IMR-90 (cell line): Measurements from ENCODE around the gene RSU1. TPM values are rescaled to one million over a fixed set of nuclear protein-coding genes. Genes with fewer than 3 reads are reported as not detected.

ENCODE experiments used
- ATAC-seq: fragments of 200-7000 bp; cut with Tn5 transposase; 2 replicates; pipeline ENCODE4 v1.9.1; 2020; ENCODE audit warnings: low read depth, mild to moderate bottlenecking, moderate library complexity
- BruUV-seq: library from RNA; stranded (reverse); fragments of 400-500 nt; replicated peaks from 2 replicates; lab custom pipeline; 2021; lab: Mats Ljungman, UMichigan
- CTCF ChIA-PET: fragments of 300-600 bp; formaldehyde crosslinking; extraction: SDS; loops from one replicate; lab custom pipeline; 2021; ENCODE audit warnings: antibody characterized with exemption; lab: Yijun Ruan, JAX
- POLR2A ChIA-PET: fragments of 300-600 bp; sonication (Branson Sonifier 250); formaldehyde crosslinking; loops from one replicate; lab custom pipeline; 2022; ENCODE audit warnings: antibody characterized with exemption; ENCODE audit not compliant: unreplicated experiment; lab: Charles Lee
- DNase-seq: peaks from one replicate; pipeline ENCODE4 v3.0.0; 2013
- H2AFZ ChIP-seq: replicated peaks from 2 replicates; pipeline ENCODE3; 2013; ENCODE audit warnings: low read length, mild to moderate bottlenecking; ENCODE audit not compliant: poor library complexity
- H2AK5ac ChIP-seq: 2 replicates; pipeline ENCODE4 v1.6.1; 2013; ENCODE audit warnings: low read depth, low read length, inconsistent platforms
- H2AK9ac ChIP-seq: replicated peaks from 2 replicates; pipeline ENCODE3; 2013; ENCODE audit warnings: mild to moderate bottlenecking, low read depth, low read length, moderate library complexity; ENCODE audit not compliant: poor library complexity
- H2BK120ac ChIP-seq: 2 replicates; pipeline ENCODE4 v1.6.1; 2013; ENCODE audit warnings: low read depth, low read length, inconsistent platforms
- H2BK15ac ChIP-seq: 3 replicates; pipeline ENCODE4 v1.6.1; 2013; ENCODE audit warnings: low read depth, low read length, inconsistent platforms
- H2BK20ac ChIP-seq: 2 replicates; pipeline ENCODE4 v1.6.1; 2013; ENCODE audit warnings: low read depth, mild to moderate bottlenecking, inconsistent platforms, low read length, moderate library complexity
- H2BK5ac ChIP-seq: 2 replicates; pipeline ENCODE4 v1.6.1; 2013; ENCODE audit warnings: mild to moderate bottlenecking, low read depth, low read length, inconsistent platforms; ENCODE audit not compliant: poor library complexity, severe bottlenecking
- H3K14ac ChIP-seq: replicated peaks from 2 replicates; pipeline ENCODE4 v1.6.1; 2013; ENCODE audit warnings: low read depth, low read length, inconsistent platforms
- H3K18ac ChIP-seq: 2 replicates; pipeline ENCODE4 v1.6.1; 2013; ENCODE audit warnings: low read depth, low read length, control low read depth
- H3K23ac ChIP-seq: 2 replicates; pipeline ENCODE4 v1.6.1; 2013; ENCODE audit warnings: low read depth, low read length, inconsistent platforms
- H3K27ac ChIP-seq: 2 replicates; pipeline ENCODE4 v1.5.1; 2013; ENCODE audit warnings: mild to moderate bottlenecking, control low read depth, low read length; ENCODE audit not compliant: insufficient read depth
- H3K27me3 ChIP-seq: 2 replicates; pipeline ENCODE4 v1.6.1; 2013; ENCODE audit warnings: low read length; ENCODE audit not compliant: control insufficient read depth, insufficient read depth
- H3K36me3 ChIP-seq: 2 replicates; pipeline ENCODE4 v1.6.1; 2013; ENCODE audit warnings: low read length, mixed read lengths; ENCODE audit not compliant: control insufficient read depth, insufficient read depth
- H3K4ac ChIP-seq: 2 replicates; pipeline ENCODE4 v1.6.1; 2013; ENCODE audit warnings: low read depth, low read length, inconsistent platforms
- H3K4me1 ChIP-seq: 2 replicates; pipeline ENCODE4 v1.6.1; 2013; ENCODE audit warnings: low read length, mixed read lengths; ENCODE audit not compliant: control insufficient read depth, insufficient read depth
- H3K4me2 ChIP-seq: 2 replicates; pipeline ENCODE4 v1.6.1; 2013; ENCODE audit warnings: low read depth, mild to moderate bottlenecking, control low read depth, low read length, moderate library complexity
- H3K4me3 ChIP-seq: 2 replicates; pipeline ENCODE4 v1.5.1; 2013; ENCODE audit warnings: low read depth, mild to moderate bottlenecking, control low read depth, low read length, moderate library complexity; ENCODE audit not compliant: insufficient read depth
- H3K56ac ChIP-seq: 2 replicates; pipeline ENCODE4 v1.6.1; 2013; ENCODE audit warnings: low read length, inconsistent platforms; ENCODE audit not compliant: insufficient read depth; ENCODE audit errors: extremely low read depth
- H3K79me1 ChIP-seq, 2 experiments: 2 replicates each; pipeline ENCODE4 v1.6.1; 2013; ENCODE audit warnings: low read length in 2 of 2, inconsistent platforms in 1 of 2, low read depth in 1 of 2
- H3K9ac ChIP-seq: 2 replicates; pipeline ENCODE4 v1.6.1; 2013; ENCODE audit warnings: low read depth, low read length, control low read depth
- H3K9me1 ChIP-seq: 2 replicates; pipeline ENCODE4 v1.6.1; 2013; ENCODE audit warnings: low read length, inconsistent platforms; ENCODE audit not compliant: insufficient read depth
- H3K9me3 ChIP-seq: 2 replicates; pipeline ENCODE4 v1.6.1; 2013; ENCODE audit warnings: low read length; ENCODE audit not compliant: control insufficient read depth, insufficient read depth
- H4K20me1 ChIP-seq: 2 replicates; pipeline ENCODE4 v1.6.1; 2013; ENCODE audit warnings: low read length, inconsistent platforms; ENCODE audit not compliant: insufficient read depth
- H4K5ac ChIP-seq: 2 replicates; pipeline ENCODE4 v1.6.1; 2013; ENCODE audit warnings: mild to moderate bottlenecking, low read depth, low read length, control low read depth
- H4K8ac ChIP-seq, 2 experiments: 2 replicates each; pipeline ENCODE4 v1.6.1; 2013; ENCODE audit warnings: low read depth in 2 of 2, low read length in 2 of 2, control low read depth in 1 of 2, inconsistent platforms in 1 of 2
- H4K91ac ChIP-seq: 2 replicates; pipeline ENCODE4 v1.6.1; 2013; ENCODE audit warnings: low read depth, low read length, inconsistent platforms; ENCODE audit not compliant: insufficient read depth
- CEBPB ChIP-seq: IDR thresholded peaks from 2 replicates; pipeline ENCODE4 v1.6.1; 2012; ENCODE audit warnings: low read depth, low read length, improper control_type of control experiment
- CHD1 ChIP-seq: IDR thresholded peaks from 2 replicates; pipeline ENCODE4 v1.6.1; 2012; ENCODE audit warnings: low read depth, low read length, improper control_type of control experiment
- CTCF ChIP-seq: conservative IDR thresholded peaks from 2 replicates; pipeline ENCODE4 v1.5.1; 2012; ENCODE audit warnings: mild to moderate bottlenecking, low read depth, low read length, improper control_type of control experiment
- ELK1 ChIP-seq: fragments of 150-350 bp; IDR thresholded peaks from 2 replicates; pipeline ENCODE4 v1.6.1; 2016; ENCODE audit warnings: low read depth, mild to moderate bottlenecking, low read length, moderate library complexity, borderline replicate concordance
- FOS ChIP-seq: fragments of 150-350 bp; IDR thresholded peaks from 2 replicates; pipeline ENCODE4 v1.6.1; 2016; ENCODE audit warnings: low read depth, low read length
- MAFK ChIP-seq: IDR thresholded peaks from 2 replicates; pipeline ENCODE4 v1.6.1; 2012; ENCODE audit warnings: low read depth, low read length, improper control_type of control experiment
- MAZ ChIP-seq: IDR thresholded peaks from 2 replicates; pipeline ENCODE4 v1.6.1; 2012; ENCODE audit warnings: low read depth, mild to moderate bottlenecking, low read length, improper control_type of control experiment, moderate library complexity, borderline replicate concordance
- MXI1 ChIP-seq: IDR thresholded peaks from 2 replicates; pipeline ENCODE4 v1.6.1; 2012; ENCODE audit warnings: low read depth, mild to moderate bottlenecking, low read length, moderate library complexity, borderline replicate concordance
- POLR2A ChIP-seq: IDR thresholded peaks from 2 replicates; pipeline ENCODE4 v1.6.1; 2012; ENCODE audit warnings: mild to moderate bottlenecking, low read depth, low read length
- RFX5 ChIP-seq: IDR thresholded peaks from 2 replicates; pipeline ENCODE4 v1.8.0; 2012; ENCODE audit warnings: low read depth, mild to moderate bottlenecking, low read length, moderate library complexity
- SMC3 ChIP-seq: fragments of 150-350 bp; IDR thresholded peaks from 2 replicates; pipeline ENCODE4 v1.6.1; 2016; ENCODE audit warnings: low read depth, mild to moderate bottlenecking, antibody characterized with exemption, low read length, moderate library complexity
- WGBS, 2 experiments: methylation state at CpG; one replicate each; pipeline versions ENCODE4 v1.1.5 to v1.1.7; 2013; ENCODE audit warnings: missing lambda C conversion rate in 2 of 2; ENCODE audit not compliant: insufficient read length in 1 of 2; ENCODE audit errors: extremely low coverage in 2 of 2; 5-methylcytosine and 5-hydroxymethylcytosine counted together
- dilution Hi-C: fragments of 300-500 bp; cut with HindIII; formaldehyde crosslinking; loops from one replicate; pipeline ENCODE4 v1.14.3; 2018; ENCODE audit warnings: low sequenced_read_pairs; ENCODE audit not compliant: unreplicated experiment
- in situ Hi-C: fragments of 300-500 bp; cut with MboI; formaldehyde crosslinking; loops from 3 replicates; pipeline ENCODE4 v1.14.3; 2019; ENCODE audit warnings: low sequenced_read_pairs, inconsistent platforms, mixed read lengths
- intact Hi-C: fragments of 100-400 bp; cut with micrococcal nuclease; formaldehyde crosslinking; loops from 2 replicates; pipeline ENCODE4 v1.10.0; 2022
- polyA plus RNA-seq, 3 experiments: library from polyadenylated mRNA; depleted of rRNA; stranded (reverse); fragments of >200 nt; gene quantifications; 2 replicates each; pipeline ENCODE4 v1.2.3, GENCODE V29; 2012; ENCODE audit warnings: low replicate concordance in 1 of 3
- total RNA-seq: library from RNA; depleted of rRNA; stranded (reverse); fragments of >200 nt; gene quantifications from 2 replicates; pipeline ENCODE4 v1.2.3, GENCODE V29; 2012

RSU1 gene
- total and polyA plus RNA-seq, 2 of the 4 experiments (the other 2 are of a cell fraction): 134 to 148 TPM

GRCh38 chr10:16699435-16700057, 117.7 kb downstream of the RSU1 start:
- ChIA-PET POLR2A (no interaction called here), CTCF (no interaction called here)
- no peaks in the 10 kb centered on the region for H3K4me1 ChIP-seq
- H3K18ac ChIP-seq: no peak overlapping the region
- H3K4ac ChIP-seq: no peak overlapping the region
- H2AK9ac ChIP-seq: no peak overlapping the region
- no peak overlapping the region for H3K23ac ChIP-seq
- H3K27ac ChIP-seq: no peak overlapping the region
- no peak overlapping the region for H3K56ac ChIP-seq
- no peak overlapping the region for H2BK5ac ChIP-seq
- no peak overlapping the region for H4K91ac ChIP-seq
- ATAC-seq (no peak), DNase-seq (no peak)
- H3K9me3 ChIP-seq: no peaks in the 10 kb centered on the region; the same call in 1 of the 2 replicates
- H4K8ac ChIP-seq: no peak overlapping the region
- no peak overlapping the region for H2BK15ac ChIP-seq
- whole genome bisulfite sequencing, 2 experiments: 84% methylated on average over 5 of the region's 17 CpGs; no CpG with 5 or more reads in 1 of the 2 experiments
- H2BK120ac ChIP-seq: no peak overlapping the region
- H3K14ac ChIP-seq: no peak overlapping the region
- no peak overlapping the region for H3K9ac ChIP-seq
- H3K9me1 ChIP-seq: peaks cover 3% of the 10 kb centered on the region; the same call in 1 of the 2 replicates
- H3K4me2 ChIP-seq: no peak overlapping the region
- no peaks in the 10 kb centered on the region for H3K27me3 ChIP-seq
- no peak overlapping the region for H3K4me3 ChIP-seq
- dilution Hi-C loops: no loop called here
- intact Hi-C loops: no loop called here
- no TSS peak for BruUV-seq
- no peaks in the 10 kb centered on the region for H4K20me1 ChIP-seq
- TF ChIP-seq MAZ (no peak), MXI1 (no peak), CHD1 (no peak), POLR2A (no peak), MAFK (no peak), SMC3 (no peak), CTCF (no peak), FOS (no peak), CEBPB (no peak), ELK1 (no peak), RFX5 (no peak)
- H2AFZ ChIP-seq: no peak overlapping the region
- H3K36me3 ChIP-seq: peaks cover 2% of the 10 kb centered on the region
- peaks cover 4 to 9% of the 10 kb centered on the region in 2 experiments; a peak in 2 of 4 replicates for H3K79me1 ChIP-seq
- in situ Hi-C loops: no loop called here
- H2AK5ac ChIP-seq: no peak overlapping the region
- H2BK20ac ChIP-seq: no peak overlapping the region
- no peak overlapping the region for H4K5ac ChIP-seq
